CD4-positive, alpha-beta T cell treated with Interleukin-6 for 4 hours (primary cell): ENCODE data around the gene LCE2D.
"Not testable (repeated sequence)": the region's sequence is repeated elsewhere in the genome, so short reads cannot be mapped to it uniquely, and the experiment has no call there.

Source experiments
- DNase-seq: peaks from one replicate; pipeline ENCODE4 v3.0.0-alpha.2; 2020; ENCODE audit warnings: mixed read lengths

The LCE2D gene, protein sequence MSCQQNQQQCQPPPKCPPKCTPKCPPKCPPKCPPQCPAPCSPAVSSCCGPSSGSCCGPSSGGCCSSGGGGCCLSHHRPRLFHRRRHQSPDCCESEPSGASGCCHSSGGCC

DNA sequence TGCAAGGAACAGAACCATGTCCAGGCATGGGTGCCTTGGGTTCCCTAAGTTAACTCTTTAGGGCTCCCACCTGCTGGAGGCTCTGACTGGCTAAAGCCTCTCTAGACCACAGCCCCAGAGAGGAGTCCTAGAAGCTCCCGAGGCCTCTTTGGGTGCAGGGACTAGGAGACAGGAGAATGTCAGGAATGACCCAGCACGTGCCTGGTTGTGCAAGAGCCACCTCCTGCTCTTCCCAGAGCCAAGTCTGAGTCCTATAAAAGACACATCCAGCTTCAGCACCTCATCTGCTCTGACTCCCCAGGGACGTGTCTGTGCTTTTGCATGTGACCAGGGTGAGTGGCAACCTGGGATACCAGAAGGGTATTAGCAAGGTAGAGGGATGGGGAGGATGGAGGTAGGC lies at the start of gene LCE2D:
LCE2D (plus strand) TSS at position 283 of the 400 bp plus-strand sequence. CDS start 726 bp downstream, outside the sequence.
- DNase-seq, result no peak

DNA sequence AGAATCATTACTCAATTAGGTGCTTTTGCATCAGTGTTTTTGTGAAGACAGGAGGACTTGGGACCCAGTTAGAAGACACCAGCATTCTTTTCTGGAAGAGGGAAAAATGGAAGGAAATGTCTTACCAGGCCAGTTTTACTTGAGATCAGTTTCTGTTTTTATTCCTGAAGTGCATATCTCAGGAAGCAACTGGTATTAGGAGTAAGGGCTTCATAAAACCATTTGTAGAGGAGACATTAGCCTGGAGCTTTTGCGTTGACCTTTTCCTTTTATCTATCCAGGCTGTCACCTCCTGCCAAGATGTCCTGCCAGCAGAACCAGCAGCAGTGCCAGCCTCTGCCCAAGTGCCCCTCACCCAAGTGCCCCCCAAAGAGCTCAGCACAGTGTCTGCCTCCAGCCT lies 49.7 kb upstream of the LCE2D start, which contains the start of gene LCE3B:
LCE3B (plus strand) TSS at position 301 of the 400 bp plus-strand sequence; CDS start at position 301, 0 bp downstream.
- DNase-seq, result no peak

DNA sequence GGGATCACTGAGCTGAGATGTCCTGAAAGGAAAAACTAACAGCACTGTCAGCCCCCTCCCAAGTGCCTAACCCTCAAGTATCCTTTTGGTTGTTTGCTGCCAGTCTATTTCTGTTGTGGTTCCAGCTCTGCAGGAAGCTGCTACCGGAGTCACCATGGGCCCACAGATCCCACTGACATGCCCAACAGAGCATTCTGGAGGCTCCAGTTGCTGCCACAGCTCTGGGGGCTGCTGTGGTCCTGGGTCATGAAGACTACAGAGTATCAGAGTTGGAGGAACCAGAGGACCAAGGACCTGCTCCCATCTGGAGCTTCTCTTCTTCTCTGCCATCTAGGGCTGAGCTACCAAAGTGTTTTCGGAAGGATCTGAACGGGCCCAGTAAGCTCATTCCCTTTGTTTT lies 41.2 kb upstream of the LCE2D start:
- DNase-seq, result no peak

DNA sequence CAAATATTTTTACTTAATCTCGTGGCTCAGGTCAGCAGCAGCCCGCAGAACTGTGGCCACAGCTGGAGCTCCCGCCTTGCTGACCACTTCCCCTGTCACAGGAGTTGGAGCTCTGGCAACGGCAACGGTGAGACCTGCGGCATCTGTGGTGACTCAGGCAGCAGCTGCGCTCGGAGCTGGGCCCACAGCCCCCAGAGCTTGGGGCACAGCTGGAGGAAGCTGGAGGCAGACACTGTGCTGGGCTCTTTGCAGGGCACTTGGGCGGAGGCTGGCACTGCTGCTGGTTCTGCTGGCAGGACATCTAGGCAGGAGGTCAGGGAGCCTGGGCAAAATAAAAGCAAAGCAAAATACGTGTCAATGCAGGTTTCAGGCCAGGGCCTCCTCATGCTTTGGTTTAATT lies 40.4 kb upstream of the LCE2D start, which contains the start of gene LCE3A:
LCE3A (minus strand) TSS at position 301 of the 400 bp plus-strand sequence; CDS start at position 301, 0 bp downstream.
- no peak for DNase-seq

DNA sequence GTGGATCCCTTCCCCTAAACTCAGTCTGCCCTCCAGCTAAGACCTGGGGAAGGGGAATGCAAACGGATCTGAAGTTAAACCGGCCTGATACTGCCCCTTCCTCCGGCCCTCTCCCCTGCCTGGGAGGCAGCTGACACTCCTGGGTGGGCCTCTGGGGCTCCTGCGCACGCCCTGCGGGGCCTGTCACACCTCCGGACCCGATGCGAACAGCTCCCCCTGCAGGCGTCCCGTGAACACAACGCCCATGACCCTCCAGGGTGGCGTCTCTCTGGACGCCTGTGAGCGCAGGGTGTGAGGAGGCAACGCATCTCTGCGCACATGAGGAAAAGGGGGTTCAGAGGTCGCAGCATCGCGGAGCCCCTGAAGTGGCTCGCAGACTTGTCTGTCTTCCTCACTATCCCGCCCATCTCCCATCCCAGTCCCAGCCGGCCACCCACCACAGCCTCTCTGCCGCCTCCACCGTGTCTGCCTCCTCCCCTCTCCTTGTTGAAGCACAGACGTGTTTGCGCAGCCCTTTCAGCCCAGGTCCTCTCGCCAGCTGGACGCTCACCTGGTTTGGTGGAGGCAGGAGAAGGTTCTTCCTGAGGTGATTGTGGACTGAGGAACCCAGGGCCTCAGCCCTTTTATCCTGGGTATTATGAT lies 39.9 kb upstream of the LCE2D start:
- DNase-seq, result no peak

DNA sequence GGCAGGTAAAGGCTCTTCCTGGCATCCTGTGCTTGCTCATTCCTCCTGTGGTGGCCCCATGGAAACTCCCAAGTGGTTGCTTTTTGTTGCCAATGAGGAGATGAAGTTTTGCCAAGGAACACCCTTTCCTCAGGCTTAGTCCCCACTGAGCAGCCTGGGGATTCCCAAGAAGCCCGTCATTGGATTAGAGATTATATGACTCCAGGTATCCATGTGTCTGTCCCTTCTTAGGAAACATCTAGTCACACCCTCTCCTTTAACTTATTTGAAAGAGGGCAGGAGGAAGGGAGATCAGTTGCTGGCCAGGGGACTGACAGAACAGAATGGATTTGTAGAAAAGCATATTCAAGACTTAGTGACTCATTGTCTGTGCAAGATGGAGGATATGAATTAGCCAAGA lies 36.4 kb upstream of the LCE2D start:
- no peak for DNase-seq

DNA sequence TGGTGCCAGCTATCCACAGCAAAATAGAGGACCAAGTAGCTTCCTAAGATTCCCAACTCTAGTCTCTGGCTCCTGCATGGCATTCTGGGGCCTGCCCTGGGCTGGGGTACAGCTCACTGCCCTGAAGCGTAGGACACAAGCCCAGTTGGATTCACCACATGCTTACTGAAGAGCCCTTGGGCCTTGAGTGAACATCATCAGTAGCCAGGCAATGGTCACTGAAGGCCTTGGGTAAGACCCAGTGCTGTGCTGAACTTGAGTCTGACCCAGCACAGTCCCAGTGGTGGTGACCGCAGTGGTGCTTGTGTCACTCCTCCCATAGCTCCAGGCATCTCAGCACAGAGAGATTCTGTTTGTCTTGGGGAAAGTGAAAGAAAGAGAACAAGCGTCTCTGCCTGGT lies 32.6 kb upstream of the LCE2D start:
- DNase-seq, result no peak

DNA sequence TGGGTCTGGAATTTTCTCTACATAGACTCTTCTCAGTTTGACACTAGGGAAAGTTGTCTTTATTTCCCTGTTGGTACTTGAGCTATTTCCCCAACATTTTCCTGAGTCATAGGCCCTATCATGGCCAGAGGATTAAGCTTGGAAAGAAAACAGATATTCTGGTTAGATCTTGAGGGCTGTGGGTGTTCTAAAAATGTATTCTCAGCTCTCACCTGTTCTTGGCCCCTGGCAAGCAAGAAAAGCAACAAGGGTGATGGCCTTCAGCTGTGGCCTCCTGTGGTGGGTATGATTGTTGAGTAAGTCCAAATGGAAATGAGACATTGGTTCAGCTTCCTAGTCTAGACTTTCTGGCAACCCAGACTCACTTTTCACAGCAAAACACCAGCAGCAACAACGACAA lies 22.8 kb upstream of the LCE2D start:
- DNase-seq, result no peak

DNA sequence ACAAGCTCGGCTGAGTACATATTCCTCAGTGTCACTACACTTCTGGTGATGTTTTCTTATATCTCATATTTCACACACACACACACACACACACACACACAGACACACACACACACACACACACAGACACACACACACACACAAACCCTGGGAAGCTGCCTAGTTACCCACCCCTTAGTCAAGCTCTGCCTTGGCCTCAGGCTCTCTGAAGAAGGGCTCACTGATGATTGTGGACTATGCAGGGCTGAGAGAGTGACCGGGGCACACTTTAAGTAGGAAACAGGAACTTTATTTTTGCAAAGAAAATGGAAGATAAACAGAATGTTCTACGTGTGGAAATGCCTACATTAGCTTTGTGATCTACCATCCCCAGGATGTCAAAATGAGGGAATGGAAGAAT lies 19.2 kb upstream of the LCE2D start:
- no peak for DNase-seq

DNA sequence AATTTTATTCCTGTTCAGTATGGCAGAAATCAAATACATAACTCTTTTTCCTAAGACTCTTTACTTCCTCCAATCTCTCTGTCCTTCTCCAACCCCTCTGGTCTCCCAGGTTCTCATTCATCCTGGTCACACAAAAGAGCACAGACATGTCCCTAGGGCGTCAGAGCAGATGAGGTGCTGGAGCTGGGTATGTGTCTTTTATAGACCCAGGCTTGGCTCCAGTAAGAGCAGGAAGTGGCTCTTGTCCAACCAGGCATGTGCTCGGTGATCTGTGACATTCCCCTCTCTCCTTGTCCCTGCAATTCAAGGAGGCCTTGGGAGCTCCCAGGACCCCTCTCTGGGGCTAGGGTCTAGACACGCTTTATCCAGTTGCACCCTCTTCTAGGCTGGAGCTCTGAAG lies 18.0 kb upstream of the LCE2D start:
- DNase-seq, result no peak

DNA sequence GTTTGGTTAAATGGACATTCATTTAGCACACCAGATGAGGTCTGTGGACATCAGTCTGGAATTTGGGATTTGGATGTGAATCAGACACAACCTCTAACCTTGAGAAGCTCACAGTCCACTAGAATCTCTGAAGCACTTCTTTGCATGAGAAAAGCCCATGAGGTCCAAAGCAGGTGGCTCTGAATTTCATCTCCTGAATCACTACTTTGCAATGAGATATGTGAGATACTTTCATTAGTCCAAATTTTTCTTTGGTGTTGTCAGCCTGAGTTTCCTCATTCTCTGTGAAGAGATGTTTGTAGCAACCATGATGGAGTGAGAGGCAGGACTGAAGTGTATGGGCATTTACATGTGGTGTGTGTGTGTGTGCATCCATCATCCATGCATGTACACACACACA lies 16.5 kb upstream of the LCE2D start:
- DNase-seq, result no peak

DNA sequence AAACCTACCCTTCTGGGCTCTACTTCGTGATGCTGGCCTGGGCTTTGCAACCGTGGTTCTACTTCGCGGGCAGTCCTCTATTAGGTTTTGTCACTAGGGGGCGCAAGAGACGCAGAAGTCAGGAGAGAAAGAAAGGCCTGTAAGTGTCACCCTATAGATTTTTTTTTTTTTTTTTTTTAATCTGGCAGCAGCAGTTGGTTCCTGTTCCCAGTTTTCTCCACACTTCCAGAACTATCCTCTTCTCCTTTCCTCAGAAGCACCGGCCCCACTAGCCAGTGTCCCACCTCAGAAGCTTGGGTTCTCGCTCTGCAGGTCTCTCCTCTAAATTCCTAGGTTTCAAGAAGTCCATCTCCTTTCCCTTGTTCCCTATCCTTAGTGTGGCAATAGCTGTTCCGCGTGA lies 9.1 kb upstream of the LCE2D start:
- DNase-seq, result peak; percentile 24

DNA sequence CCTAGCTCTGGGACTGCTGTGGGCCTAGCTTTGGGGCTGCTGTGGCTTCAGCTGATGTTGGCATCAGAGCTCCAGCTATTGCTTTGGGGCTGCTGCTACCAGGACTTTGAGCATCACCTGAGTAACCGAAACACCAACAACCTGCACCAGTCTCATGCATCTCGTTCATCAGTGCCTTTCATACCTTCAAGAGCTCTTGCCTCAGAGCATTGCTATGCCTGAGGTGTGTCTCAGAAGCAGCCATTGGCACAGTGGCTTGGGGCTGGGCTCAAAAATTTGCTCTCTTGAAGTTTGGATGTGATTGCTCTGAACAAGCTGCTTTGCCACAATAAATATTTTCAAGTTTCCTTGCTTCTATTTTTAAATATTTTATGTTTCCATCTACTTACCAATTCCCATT lies 6.7 kb upstream of the LCE2D start:
- DNase-seq, result no peak

DNA sequence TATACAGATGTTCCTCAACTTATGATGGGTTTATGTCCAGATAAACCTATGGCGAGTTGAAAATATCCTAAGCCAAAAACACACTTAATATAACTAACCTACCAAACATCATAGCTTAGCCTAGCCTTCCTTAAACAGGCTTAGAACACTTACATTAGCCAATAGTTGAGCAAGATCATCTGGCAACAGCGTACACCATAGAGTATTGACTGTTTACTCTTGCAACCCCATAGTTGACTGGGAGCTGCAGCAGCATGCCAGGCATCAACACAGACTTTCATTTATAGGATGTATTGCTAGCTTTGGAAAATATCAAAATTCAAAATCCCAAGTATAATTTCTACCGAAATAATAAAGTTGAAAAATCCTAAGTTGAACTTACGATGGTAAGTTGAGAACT lies 5.5 kb upstream of the LCE2D start:
- no peak for DNase-seq

DNA sequence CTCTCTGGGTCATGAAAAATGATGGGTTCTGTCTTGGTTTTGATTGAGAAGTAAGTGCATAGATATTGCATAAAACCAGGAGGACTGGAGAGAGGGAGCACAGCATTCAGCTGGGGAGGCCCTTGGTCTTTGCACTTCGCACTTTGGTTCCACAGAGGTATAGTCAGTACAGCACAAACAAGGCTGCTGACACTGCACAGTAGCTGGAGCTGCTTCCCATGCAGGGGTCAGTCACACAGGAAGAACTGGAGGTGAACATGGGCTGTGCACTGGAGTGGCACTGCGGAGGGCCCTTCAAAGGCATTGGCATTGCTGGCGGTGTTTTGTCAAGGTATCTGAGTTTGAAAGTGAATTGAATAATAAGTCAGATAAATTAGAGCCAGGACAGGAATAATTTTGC lies 4.5 kb upstream of the LCE2D start:
- no peak for DNase-seq

DNA sequence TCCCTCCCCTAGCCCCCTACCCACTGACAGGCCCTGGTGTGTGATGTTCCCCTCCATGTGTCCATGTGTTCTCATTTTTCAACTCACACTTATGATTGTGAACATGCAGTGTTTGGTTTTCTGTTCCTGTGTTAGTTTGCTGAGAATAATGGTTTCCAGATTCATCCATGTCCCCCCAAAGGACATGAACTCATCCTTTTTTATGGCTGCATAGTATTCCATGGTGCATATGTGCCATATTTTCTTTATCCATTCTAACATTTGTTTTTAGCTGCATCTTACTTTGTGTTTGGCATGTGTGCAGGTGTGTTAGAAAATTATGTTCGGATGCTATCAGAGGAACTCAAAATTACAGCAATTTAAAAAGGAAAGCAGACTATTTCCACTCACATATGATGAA lies 3.0 kb downstream of the LCE2D start:
- not testable (repeated sequence) for DNase-seq

DNA sequence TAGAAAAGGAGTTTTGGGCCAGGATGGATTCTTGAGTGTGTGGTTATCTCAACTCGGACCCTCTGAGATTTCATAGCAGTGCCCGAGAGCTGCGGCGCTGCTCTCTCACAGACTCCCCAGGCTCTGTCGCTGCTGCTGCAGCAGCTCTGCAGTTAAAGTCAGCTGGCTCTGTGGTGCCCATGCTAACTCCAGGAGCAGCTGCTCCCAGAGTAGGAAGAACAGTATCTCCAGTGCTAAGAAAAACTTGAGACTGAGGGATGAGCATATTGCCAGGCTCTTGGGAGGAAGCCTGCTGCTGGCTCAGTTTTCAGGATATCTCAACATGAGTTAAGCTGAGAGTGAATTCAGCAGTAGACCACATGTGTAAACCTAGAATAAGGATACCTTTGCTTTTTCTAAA lies 4.5 kb downstream of the LCE2D start:
- no peak for DNase-seq

DNA sequence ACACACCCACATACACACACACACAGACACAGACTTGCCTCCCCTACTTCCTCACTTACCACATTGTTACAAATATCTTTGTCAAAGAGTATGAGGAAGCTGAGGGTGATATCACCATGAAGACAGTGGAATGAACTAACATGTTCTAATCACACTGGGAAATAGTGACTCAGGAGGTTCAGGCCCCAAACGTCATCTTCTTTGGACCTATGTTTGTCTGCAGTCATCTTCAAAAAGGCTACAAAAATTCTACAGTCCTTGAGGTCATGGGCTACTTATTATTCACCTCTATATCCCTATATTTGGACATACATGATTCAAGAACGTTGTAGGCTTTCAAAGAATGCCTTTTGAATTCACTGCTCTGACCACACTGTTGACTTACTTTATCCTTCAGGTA lies 9.8 kb downstream of the LCE2D start:
- DNase-seq, result no peak

DNA sequence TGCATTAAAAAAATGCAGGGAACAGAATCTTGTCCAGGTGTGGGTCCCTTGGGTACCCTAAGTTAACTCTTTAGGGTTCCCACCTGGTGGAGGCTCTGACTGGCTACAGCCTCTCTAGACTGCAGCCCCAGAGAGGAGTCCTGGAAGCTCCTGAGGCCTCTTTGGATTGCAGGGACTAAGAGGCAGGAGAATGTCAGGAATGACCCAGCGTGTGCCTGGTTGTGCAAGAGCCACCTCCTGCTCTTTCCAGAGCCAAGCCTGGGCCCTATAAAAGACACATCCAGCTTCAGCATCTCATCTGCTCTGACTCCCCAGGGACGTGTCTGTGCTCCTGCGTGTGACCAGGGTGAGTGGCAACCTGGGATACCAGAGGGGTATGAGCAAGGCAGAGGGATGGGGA lies 11.8 kb downstream of the LCE2D start, which contains the start of gene LCE2C:
LCE2C (plus strand) TSS at position 297 of the 400 bp plus-strand sequence. CDS start 737 bp downstream, outside the sequence.
- not testable (repeated sequence) for DNase-seq

DNA sequence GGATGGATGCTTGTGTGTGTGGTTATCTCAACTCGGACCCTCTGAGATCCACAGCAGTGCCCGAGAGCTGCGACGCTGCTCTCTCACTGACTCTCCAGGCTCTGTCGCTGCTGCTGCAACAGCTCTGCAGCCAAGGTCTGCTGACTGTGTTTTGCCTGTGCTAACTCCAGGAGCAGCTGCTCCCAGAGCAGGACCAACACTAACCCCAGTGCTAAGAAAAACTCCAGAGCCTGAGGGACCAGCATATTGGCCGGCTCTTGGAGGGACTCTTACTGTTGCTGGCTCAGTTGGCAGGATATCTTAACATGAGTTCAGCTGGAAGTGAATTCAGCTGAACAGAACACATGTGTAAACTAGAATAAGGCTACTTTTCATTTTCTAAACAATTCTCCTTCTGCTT lies 16.3 kb downstream of the LCE2D start:
- DNase-seq, result no peak

DNA sequence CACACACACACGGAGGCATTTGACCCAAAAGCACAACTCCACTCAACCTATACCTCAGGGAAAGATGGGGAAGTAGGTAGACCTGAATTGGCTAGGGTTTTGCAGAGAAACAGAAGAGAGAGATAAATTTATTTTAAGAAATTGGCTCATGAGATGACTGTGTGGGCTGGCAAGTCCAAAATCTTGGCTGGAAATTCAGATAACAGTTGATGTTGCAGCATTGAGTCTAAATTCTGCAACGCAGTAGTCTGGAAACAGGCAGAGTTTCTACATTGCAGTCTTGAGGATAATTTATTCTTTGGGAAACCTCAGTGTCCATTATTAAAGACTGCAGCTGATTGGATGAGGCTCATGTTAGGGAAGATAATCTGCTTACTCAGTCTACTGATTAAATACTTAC lies 18.4 kb downstream of the LCE2D start:
- DNase-seq, result no peak

DNA sequence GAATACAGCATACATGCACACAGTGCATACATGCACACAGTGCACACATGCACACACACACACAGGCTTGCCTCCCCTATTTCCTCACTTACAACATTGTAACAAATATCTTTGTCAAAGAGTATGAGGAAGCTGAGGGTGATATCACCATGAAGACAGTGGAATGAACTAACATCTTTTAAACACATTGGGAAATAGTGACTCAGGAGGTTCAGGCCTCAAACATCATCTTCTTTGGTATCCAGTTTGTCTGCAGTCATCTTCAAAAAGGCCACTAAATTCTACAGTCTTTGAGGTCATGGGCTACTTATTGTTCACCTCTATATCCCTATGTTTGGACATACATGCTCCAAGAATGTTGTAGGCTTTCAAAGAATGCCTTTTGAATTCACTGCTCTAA lies 20.7 kb downstream of the LCE2D start:
- no peak for DNase-seq

DNA sequence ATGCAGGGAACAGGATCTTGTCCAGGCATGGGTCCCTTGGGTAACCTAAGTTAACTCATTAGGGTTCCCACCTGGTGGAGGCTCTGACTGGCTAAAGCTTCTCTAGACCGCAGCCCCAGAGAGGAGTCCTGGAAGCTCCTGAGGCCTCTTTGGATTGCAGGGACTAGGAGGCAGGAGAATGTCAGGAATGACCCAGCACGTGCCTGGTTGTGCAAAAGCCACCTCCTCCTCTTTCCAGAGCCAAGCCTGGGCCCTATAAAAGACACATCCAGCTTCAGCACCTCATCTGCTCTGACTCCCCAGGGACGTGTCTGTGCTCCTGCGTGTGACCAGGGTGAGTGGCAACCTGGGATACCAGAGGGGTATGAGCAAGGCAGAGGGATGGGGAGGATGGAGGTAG lies 22.6 kb downstream of the LCE2D start, which contains the start of gene LCE2B:
LCE2B (plus strand) TSS at position 301 of the 400 bp plus-strand sequence. CDS start 721 bp downstream, outside the sequence.
- DNase-seq, result not testable (repeated sequence)

DNA sequence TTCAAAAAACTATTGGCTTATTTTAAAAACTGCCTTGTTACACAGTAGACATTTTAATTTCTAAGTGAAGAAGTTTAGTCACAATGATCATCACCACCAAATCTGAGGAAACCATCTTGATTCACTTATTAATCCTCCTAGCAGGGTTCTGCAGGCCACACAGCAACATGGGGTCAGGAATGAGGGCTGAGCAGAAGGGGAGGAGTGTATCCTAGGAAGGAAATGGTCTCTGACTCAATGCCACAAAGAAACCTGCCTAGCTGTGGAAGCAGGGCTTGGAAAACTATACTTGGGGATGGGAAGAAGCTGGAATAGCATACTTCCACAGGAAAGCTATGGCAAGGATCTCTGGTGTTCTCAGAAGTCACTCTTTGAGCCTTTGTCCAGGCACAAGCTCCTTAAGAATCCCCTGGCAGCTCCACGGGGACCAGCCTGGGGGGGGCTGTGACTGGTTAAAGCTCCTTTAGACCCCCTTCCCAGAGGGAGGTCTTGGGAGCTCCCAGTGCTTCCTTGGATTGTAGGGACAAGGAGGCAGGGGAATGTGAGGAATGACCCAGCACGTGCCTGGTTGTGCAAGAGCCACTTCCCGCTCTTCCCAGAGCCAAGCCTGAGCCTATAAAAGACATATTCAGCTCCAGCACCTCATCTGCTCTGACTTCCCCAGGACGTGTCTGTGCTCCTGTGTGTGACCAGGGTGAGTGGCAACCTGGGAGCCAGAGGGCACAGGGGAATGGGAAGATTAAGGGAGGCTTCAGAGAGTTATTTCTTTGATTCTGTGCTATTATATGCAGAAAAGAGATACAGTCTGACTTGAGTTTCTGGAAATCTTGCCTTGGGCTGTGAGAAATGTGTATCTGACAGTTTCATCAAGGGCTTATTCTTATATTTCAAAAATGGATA lies 34.8 kb downstream of the LCE2D start, which contains the start of gene LCE2A:
LCE2A (plus strand) TSS at position 645 of the 900 bp plus-strand sequence. CDS start 557 bp downstream, outside the sequence.
- no peak for DNase-seq
